NB4 (cell line): Measurements from ENCODE around the gene CDKAL1.

Experiments used
- CTCF ChIP-seq: IDR thresholded peaks from one replicate; pipeline ENCODE4 v1.5.1; 2012; ENCODE audit warnings: low read depth, low read length
- MAX ChIP-seq: IDR thresholded peaks from 2 replicates; pipeline ENCODE4 v1.6.1; 2011; ENCODE audit warnings: low read depth, low read length
- MYC ChIP-seq: IDR thresholded peaks from 2 replicates; pipeline ENCODE4 v1.6.1; 2011; ENCODE audit warnings: low read depth, low read length
- POLR2A ChIP-seq: IDR thresholded peaks from 2 replicates; pipeline ENCODE4 v1.6.1; 2011; ENCODE audit warnings: mild to moderate bottlenecking; ENCODE audit not compliant: insufficient read length; ENCODE audit errors: extremely low read depth

DNA sequence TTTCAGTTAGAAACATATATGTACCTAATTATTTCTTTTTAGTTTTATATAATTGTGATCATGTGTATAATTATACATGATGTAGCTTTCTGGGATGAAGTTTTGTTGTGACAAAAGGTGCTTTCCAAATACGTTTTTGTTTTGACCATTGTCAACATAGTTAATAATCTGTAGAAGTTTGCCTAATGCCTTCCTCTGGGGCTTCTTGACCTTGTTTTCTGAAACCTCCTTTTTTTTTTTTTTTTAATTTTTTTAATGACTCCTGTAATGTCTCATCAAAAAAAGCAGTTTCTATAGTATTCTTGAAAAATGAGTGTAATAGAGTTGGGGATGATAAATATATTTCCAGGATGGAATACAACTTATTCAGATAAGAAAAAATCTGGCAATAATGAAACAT is 624.6 kb downstream of the CDKAL1 start:
- TF ChIP-seq CTCF (no peak), POLR2A (no peak), MAX (no peak), MYC (no peak)
